GM19452 (cell line): ENCODE measurements around the gene BAHCC1.

Experiments
- ATAC-seq: cut with Tn5 transposase; IDR thresholded peaks from one replicate; pipeline ENCODE4 v1.9.1; 2021; ENCODE audit not compliant: unreplicated experiment

Gene BAHCC1

DNA sequence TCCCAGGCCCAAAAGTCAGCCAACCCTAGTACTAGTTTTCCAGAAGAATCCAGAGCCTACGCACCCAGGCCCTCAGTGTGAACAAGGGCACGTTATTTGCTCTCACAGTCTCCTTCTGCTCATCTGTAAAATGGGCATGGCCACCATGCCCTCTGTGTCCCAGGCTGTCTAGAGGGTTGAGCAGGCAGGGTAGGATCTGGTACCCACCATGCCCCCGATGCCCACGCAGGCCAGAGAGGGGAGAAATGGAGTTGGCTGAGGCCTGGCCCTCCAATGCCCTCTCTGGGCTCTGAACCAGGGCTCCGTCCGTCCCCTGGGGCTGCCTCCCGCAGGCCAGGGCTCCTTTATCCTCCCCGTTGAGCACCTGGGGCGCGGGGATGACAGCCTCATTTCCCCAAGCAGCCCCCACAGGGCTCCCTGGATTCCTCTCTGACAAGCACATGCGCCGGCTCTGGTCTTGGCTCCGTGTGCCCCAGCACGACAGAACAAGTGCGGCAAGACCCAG lies 9.1 kb upstream of the BAHCC1 start:
- ATAC-seq, result no peak

DNA sequence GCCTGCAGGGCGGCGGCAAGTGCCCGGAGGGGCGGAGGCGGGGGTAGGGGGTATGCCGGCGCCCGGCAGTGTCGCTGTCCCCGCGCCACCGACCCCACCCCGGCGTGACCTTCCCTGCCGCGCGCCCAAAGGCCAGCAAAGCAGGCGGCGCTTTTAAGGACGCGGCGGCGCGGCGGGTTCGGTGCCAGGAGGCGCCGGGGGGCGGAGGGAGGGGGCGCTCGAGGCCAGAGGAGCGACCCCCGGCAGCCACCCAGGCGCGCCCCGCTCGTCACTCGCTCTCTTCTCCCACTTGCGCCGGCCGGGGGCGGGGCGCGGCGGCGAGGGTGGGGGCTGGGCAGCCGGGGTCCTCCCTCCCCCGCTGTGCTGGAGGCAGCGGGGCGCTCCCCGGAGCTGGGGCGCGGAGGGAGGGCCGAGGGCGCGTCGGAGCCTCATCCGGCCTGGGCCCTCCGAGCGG lies 8.6 kb upstream of the BAHCC1 start:
- no peak for ATAC-seq

DNA sequence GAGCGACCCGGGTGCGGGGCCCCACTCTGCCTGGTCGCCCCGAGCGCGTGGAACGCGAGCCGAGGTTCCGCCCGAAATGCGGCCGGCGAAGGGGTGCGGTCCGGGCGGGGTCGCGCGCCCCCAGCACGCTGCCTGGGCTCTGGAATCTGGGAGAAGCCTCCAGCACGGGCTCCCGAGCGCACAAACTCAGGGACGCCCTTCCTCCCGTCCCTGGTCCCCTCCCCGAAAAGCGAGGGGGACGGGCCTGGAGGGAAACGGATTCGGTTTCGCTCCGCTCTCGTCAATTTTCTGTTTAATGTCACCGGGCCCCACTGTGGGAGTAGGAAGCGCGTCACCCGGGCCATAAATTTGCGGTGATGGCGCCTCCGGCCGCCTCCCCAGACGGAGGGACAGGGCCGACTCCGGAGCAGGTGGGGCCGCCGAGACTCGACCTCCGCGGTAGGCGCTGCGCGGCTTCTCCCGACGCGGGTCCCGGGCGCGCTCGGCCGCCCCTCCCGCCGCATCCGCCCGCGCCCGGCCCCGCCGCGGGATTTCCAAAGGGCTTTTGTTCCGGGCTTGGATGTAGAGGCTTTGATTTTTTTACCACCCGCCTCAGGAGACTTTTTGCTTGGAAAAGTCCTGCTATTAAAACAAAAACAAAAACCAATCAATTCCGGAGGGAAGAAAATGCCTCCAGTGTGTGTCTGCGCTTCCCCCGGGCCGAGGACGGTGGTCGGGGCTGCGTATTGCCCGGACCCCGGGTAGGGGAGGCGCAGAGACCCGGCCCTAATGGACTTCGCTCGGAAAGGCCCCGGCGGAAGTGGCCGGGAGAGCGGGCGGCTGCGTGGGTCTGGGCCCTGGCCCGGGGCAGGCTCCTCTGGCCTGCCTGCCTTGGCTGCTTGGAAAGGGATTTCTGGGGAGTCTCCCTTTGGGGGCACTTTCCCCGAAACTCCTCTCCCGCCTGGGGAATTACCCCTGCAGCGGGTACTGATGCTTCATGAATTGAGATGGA lies 7.9 kb upstream of the BAHCC1 start:
- ATAC-seq, result no peak

DNA sequence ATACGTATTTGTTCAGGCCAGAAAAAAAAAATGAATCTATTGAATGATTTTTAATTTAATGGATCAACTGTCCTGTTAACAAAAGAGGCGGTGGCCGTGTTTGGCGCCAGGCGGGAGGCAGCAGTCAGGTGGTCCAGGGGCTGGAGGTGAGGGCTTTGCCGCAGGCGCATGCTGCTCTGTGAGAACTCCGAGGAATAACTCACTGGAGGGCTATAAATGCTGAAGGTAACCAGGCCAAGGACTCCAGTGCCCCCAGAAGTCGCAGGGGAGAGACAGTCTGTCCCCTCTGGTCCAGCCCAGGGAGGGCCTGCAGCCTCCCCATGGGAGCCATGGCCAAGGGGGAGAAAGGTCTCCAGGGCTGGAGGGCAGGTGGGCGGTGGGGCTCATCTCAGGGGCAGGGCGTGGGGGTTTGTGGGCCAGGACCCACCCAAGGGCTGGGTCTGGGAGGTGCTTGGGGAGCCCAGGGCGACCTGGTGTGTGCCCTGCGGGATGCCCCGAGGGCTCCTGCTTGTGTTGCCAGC lies 7.1 kb upstream of the BAHCC1 start:
- no peak for ATAC-seq

DNA sequence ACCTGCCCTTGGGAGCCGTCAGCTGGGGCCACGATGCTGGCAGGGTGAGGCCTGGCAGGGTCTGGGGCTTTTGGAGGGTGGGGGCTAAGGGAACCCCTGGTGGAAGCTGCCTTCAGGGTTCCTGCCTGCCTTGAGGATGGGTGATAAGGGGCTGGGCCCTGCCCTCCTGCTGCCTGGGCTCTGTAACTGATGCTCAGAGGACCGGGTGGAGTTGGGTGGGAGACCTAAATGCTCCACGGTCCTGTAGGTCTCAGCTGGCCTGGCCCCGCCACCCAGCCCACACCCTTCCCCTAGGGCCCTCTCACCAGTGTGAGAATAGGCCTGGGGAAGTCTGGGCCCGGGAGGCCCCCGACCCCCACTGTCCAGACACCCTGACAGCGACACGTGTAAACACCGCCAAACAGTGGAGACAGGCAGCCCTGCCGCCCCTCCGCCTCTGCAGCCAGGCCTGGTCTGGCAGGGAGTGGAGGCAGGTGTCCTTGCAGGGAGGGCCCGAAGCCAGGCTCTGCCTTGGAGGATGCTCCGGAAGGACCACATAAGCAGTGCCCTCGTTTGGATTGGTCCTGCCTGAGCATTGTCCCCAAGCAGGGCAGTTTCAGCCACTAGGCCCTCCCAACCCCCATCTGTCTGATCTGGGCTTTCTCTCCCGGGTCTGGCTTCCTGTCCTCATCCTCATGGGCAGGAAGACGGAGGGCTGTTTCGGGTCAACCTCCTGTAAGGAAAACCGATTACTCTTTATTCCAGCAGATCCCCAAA lies 6.5 kb upstream of the BAHCC1 start:
- no peak for ATAC-seq

DNA sequence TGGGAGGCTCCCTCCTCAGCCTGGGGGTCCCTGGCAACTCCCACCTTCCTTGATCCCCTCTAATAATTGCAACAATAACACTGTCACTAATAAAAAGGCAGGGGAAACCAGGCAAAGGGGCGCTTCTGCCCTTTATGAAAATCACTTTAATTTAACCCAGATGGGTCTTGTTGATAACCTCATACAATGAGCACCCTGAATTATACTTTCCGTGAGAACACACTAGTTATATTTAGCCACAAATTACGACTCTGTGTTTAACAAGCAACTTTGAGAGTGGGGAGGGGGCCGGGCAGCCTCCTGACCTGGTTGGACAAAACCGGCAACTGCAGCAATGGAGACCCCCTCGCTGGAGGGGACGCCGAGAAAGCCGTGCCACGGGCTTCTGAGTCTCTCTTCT lies 5.7 kb upstream of the BAHCC1 start:
- no peak for ATAC-seq

DNA sequence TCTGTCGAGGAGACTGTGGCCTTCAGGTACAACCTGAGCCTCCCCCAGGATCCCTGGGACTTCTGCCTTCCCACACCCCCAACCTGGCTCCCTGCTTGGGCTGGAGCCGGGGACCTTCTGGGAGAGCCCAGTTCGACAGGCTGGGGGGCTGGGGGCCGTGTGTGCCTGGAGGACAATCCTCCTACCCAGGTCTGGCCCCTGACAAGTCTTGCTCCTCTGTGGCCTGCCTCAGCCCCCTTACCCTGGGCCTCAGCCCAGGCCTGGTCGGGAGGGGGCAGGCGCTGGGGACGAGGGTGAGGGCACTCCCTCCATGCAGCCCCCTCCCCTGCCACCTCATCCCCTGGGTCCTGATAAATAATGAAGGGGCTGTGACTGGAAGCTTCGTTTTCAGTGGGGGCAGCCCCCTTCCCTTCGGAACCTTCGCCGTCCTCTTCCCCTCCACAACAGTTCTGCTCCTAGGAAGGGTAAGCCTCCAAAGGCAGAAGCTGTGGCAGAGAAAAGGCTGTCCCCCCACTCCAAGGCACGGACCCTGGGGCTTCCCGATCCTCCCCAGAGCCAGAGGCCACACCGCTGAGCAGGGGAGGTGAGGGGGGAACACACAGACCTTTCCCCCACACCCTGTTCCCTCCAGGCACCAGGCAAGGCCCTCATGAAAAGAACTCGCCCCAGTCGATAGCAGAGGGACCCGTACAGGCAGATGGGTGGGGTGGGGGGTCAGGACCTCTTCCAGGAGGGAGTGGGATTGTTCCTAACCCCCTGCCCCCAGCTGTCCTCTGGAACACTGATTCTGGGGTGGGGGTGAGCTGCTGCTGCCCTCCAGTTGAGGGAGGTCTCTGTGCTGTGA lies 5.0 kb upstream of the BAHCC1 start:
- ATAC-seq, result no peak

DNA sequence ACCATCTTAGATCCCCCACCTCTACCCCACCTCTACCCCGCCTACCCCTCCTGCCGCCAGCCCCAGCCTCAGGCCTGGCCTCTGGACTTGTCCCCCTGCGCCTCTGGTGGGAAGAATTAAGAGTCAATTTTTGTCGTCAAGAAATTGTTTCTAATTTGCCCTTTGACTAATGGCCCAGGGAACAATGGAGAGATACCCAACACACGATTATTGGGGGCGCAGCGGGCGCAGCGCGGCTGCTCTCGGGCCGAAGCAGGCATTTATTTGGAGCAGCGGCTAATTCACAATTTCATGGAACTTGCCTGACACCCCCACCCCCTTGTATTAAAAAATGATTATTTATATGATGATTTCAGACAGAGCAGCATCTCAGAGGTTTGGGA lies 4.4 kb upstream of the BAHCC1 start:
- no peak for ATAC-seq

DNA sequence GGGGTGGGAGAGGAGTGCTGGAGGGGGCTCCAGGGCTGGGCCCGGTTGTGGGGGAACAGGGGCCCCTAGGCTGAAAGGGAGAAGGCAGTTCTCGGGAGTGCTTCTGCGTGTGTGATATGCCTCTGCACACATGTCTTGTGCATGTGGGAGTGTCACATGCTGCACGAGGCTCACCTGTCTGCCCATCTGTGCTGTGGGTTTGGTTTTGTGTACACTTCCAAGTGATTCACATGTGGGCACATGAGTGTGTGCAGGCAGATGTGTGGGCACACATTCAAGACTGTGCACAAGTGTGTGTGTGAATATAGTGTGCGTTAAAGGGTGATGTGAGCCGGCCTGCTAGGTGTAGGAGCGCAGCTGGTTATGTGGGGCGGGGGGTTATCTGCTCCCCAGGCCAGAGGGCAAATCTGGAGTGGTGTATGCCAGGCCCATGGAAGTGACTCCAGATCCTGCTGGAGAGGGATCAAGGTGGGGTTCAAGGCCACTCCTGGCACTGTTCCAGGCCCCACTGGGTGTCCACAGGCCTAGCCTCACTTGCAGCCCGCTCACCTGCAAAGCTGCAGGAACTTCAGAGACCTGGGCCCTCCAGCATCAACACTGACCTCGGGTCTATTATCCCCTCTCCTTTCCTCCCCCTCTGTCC lies 3.8 kb upstream of the BAHCC1 start:
- ATAC-seq, result no peak

DNA sequence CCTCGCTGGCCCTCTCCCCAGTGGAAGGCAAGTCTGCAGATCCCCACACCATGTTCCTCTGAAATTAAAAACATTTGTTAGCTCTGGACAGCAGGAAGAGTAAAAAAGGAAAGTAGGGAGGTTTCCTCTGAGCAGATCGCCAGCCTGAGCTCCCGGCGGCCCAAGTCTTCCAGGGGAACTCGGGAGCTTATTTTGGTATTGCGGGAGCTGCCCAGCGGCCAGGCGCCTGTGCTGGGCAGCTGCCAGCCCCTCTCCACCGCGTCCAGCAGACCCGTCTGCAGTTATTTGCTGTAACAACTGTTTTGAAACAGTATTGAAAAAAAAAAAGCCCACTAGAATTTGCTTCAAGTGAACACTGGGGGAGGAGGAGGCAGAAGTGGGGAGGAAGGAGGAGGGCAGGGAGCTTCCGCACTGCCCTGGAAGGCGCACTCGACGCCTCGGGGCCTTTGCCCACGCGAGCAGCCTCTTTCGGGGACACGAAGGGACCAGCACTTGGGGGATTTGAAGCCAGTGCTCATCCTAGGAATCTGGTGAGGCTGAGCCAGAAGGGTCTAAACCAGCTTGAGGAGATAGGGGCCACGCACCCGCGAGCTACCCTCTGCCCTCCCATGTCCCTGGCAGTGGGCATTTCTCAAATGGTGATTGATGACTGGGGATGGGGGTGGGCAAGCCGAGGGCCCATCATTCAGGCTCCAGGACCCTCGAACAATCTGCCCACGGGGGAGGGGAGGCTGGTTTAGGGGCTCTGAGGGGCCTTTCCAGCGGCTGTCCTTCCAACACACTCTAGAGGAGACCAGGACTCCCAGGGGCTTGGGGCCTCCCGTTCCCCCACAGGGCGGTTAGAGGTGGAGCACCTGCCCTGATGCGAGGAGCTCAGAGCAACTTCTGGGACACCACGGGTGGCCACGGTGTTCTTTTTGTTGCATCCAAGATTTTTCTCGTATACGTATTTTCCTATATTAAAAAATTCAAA lies 3.0 kb upstream of the BAHCC1 start:
- no peak for ATAC-seq

DNA sequence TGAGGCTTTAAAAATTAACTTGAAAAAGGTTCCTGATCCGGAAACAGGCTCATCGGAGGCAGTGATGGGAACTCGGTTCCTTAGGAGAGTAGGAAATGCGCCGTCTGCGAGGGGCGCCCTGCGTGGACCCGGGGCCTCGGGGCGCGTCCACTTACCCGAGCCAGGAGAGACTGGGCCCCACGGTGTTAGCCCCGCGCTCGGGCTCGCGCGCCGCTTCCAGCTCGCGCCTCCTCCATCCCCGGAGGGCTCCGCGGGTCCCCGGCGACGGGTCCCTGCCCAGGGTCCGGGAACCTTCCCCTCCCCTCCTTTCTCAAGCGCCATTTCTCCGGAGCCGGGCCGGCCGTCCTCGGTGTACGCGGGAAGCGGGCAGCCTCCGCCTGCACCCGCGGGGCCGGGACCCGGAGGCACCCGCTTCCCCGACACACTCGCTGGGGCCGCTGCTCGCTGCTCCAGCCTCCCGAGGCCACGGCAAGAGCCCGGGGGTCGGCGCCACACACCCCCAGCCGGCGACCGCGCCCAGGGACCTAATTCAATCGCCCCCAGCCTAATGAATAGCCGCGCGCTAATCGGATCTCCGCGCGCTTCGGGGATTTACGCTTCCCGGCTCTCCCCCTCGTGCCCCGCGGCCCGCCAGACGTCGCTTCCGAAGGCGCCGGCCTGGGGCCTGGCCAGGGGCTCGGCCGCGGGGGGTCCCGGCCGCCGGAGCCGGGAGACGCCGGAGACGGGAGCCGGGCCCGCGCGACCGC lies 2.2 kb upstream of the BAHCC1 start:
- no peak for ATAC-seq

DNA sequence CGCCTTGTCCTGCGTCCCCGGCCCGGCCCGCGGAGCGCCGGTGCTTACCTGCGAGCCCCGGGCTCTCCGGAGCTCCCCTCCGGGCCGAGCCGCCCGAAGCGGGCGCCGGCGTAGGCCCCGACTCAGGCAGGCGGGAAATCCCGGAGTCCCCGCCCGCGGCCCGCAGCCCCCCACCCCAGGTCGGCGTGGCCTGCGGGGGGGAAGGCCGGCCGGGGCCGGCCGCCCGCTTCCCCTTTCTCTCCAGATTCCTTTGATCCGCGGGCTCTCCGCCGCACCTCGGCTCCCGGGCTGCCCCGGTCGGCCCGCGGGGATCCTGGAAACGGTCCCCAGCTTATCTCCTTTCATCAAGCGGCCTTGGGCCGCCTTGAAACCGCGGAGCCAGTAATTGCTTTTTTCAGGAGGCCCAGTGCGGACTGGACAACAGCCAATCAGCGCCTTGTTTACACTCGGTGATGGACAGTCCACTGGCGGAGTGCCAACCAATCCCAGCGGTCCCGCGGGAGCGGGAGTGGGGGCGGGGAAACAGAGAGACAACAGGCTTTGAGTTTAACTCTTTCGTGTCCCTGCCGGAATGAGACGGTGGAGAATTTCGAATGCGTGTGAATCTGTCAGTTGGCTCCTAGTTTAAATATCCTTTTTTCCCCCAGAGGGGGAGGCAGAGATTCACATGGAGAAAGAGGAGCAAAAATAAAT lies 1.4 kb upstream of the BAHCC1 start:
- ATAC-seq, result no peak

DNA sequence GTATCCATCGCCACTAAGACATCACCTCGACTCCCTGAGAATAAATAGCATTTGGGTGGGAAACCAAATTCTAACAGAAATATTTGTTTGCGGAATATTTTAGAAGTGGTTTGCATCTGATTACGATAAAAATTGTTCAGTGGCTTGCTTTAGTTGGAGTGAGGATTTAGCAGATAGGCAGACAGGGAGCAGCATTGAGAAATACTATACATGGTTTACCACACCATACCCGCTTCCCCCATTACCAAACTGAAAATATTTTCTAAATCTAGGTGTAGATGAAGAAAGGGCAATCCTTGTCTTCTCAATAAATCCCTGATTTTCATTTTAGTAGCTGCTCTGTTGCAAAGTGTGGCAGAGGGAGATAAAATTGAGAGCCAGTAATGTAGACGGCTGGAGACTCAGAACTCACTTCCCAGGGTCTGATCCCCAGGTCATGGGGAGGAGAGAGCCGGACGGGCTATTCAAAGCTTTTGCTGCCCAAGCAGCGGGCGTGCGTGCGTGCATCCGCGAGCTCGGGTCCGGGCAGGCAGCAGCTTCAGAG lies 808 bp upstream of the BAHCC1 start:
- no peak for ATAC-seq

DNA sequence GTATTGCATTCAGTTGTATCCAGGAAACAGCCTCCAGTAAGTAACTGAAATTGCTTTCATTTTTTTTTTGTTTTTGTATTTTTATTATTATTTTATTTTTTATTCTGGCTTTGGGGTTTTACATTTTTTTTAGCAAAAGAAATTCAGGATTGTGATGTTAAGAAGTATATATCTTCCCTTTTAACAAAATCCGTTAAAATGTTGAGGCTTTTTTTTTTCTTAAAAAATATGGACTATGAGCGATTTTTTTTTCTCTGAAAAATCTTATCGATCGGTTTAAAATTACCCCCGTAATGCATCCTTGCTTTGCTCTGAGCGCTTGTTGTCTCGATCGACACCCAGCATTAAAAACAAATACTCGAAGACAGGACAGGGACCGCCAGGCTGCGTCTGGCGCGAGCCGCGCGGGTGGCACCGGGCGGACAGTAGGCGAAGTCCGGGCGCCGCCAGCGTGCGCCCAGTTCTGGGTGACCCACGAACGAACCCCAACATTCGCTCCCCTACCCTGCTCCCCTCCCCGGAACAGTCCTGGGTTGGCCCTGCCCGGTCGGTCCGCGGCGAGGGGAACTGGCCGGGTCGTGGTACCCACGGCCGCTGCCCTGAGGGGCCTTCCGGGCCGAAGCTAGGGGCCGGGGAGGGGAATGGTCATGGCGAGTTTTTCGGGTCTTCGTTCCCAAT lies 482 bp downstream of the BAHCC1 start:
- no peak for ATAC-seq

DNA sequence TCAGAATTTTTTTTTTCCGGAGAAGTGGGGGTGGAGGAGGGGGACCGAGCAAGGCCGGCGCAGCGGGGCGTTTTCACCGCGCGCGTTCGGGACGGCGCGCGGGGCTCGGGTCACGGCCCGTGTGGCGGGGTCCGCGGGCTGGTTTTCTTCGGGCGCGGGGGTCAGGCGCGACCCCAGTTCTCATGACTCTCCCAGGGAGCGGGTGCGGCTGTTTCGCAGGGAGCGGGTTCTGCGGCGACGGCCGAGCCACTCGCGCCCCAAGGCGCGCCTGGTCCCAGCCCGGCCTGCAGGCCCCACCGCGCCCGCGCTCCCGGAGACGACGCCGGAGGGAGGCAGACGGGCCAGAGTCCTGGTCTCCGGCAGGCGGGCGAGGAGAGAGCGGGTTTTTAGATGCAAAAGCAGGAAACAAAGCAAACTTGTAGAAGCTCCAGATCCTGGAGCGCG lies 1.0 kb downstream of the BAHCC1 start:
- no peak for ATAC-seq

DNA sequence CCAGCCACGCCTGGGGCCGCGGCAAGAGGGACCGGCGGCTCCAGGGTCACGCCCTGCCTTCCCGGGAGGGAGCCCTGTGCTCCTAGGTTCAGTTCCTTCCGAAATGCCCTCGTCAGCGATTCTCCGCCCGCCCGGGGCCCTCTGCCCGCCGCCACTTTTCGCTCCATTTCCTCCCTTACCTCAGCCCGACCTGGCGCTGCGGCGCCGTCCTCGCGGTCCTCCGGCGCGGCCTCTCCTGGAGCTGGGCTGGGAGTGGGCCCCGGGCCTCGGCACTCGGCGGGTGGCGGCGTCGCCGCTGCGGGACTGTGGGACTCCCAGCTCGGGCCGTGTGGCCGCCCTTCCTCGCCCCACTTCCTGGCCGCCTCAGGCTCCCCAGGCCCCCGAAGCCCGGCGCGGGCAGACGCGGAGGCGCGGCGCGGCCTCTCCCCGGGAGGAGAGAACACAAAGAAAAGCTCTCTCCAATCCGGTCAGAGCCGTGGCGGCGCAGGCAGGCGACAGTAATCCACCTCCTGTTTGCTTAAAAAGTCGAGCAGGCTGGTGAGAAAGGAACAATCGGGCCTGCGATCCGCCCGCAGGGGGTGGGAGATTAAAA lies 1.6 kb downstream of the BAHCC1 start:
- ATAC-seq, result no peak
